ENCODE results near the gene PPFIBP1. TPM values are rescaled to one million over a fixed set of nuclear protein-coding genes. Genes with fewer than 3 reads are reported as not detected.
A peak's percentile ranks its signal among the peaks of the same experiment; 100 is the strongest.
"Not testable (repeated sequence)": the region's sequence is repeated elsewhere in the genome, so short reads cannot be mapped to it uniquely, and the experiment has no call there.

PPFIBP1 gene
- total and polyA plus RNA-seq, 2 experiments from 2014 or later, result 23.9 to 38.6 TPM

DNA sequence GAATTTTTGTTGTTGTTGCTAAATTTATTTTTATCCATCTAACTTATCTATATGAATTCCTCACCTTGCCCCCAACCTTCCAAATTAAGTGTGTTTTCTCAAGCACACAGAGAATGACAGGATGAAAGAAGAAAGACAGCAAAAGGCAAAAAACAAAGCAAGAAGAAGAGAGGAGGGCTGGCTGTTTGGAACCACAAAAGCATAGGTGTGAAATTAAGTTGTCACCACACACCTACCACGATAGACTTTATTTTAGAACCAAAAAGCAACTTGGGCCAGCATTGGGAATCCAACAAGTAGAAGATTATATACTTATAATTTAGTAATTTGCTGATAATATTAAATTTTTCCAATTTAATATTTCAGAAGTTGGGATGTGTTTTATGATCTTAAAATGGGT is 113.5 kb downstream of the PPFIBP1 start:
- Histone ChIP-seq H3K4me3 (no peak overlapping the region), H3K9me3 (ENCODE audit: low read depth) (no peaks in the 10 kb centered on the region), H3K4me1 (ENCODE audit: insufficient read depth) (peaks cover 10% of the 10 kb centered on the region), H3K9me2 (replicated peaks; ENCODE audit: insufficient read depth) (no peaks in the 10 kb centered on the region), H3K4me2 (no peak overlapping the region), H3K27me3 (no peaks in the 10 kb centered on the region), H4K20me1 (ENCODE audit: insufficient read depth, poor library complexity, severe bottlenecking) (no peaks in the 10 kb centered on the region), H3K79me2 (no peaks in the 10 kb centered on the region), H3K36me3 (replicated peaks; ENCODE audit: insufficient read depth, low read depth) (no peaks in the 10 kb centered on the region), H3K27ac (no peak overlapping the region), H2AFZ (no peak overlapping the region)
- TF ChIP-seq, protein P1, sequence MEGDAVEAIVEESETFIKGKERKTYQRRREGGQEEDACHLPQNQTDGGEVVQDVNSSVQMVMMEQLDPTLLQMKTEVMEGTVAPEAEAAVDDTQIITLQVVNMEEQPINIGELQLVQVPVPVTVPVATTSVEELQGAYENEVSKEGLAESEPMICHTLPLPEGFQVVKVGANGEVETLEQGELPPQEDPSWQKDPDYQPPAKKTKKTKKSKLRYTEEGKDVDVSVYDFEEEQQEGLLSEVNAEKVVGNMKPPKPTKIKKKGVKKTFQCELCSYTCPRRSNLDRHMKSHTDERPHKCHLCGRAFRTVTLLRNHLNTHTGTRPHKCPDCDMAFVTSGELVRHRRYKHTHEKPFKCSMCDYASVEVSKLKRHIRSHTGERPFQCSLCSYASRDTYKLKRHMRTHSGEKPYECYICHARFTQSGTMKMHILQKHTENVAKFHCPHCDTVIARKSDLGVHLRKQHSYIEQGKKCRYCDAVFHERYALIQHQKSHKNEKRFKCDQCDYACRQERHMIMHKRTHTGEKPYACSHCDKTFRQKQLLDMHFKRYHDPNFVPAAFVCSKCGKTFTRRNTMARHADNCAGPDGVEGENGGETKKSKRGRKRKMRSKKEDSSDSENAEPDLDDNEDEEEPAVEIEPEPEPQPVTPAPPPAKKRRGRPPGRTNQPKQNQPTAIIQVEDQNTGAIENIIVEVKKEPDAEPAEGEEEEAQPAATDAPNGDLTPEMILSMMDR (IDR thresholded peaks at IDR 0.05; ENCODE audit: poor library complexity), result no peak
- TF ChIP-seq EZH2phosphoT487 (IDR thresholded peaks at IDR 0.05; ENCODE audit: low read depth, severe bottlenecking, unreplicated experiment) (no peak), EZH2 (IDR thresholded peaks at IDR 0.05; ENCODE audit: borderline replicate concordance) (no peak)
- no peak for DNase-seq (ENCODE audit: low spot score)
- 93% methylated on average over 1 of the region's 1 CpG for WGBS (ENCODE audit: low lambda C conversion rate, missing lambda C conversion rate)

DNA sequence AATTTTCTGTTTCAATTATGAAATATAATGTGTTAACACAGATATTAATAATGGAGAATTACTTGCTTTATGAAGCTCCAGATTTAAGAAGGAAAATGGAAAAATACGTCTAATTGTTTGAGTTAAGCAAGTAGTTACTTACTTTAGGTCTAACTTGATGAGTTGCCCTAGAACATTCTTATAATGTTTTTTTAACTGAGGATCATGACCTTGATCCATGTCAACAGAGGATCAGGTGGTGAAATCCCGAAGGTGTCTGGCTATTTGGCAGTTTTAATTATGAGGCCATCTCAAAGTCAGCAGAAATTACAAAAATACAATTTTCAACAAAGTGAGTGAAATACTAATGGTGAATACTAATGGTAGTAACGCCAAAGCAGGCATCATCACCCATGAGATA is 115.3 kb downstream of the PPFIBP1 start:
- no peak for DNase-seq (ENCODE audit: low spot score)
- no peaks in the 10 kb centered on the region for H3K9me2 ChIP-seq (replicated peaks; ENCODE audit: insufficient read depth)
- H3K4me1 ChIP-seq (ENCODE audit: insufficient read depth), result peaks cover 14% of the 10 kb centered on the region
- no peak overlapping the region for H3K27ac ChIP-seq
- H3K4me3 ChIP-seq, result no peak overlapping the region
- no peak overlapping the region for H3K4me2 ChIP-seq
- H3K79me2 ChIP-seq, result no peaks in the 10 kb centered on the region
- H3K27me3 ChIP-seq, result no peaks in the 10 kb centered on the region
- no peak overlapping the region for H2AFZ ChIP-seq
- 82% methylated on average over 3 of the region's 3 CpGs for WGBS (ENCODE audit: low lambda C conversion rate, missing lambda C conversion rate)
- H4K20me1 ChIP-seq (ENCODE audit: insufficient read depth, poor library complexity, severe bottlenecking), result no peaks in the 10 kb centered on the region
- H3K36me3 ChIP-seq (replicated peaks; ENCODE audit: insufficient read depth, low read depth), result no peaks in the 10 kb centered on the region
- TF ChIP-seq EZH2phosphoT487 (IDR thresholded peaks at IDR 0.05; ENCODE audit: low read depth, severe bottlenecking, unreplicated experiment) (no peak), EZH2 (IDR thresholded peaks at IDR 0.05; ENCODE audit: borderline replicate concordance) (no peak)
- TF ChIP-seq, protein P1 (IDR thresholded peaks at IDR 0.05; ENCODE audit: poor library complexity), result no peak
- H3K9me3 ChIP-seq (ENCODE audit: low read depth), result no peaks in the 10 kb centered on the region

DNA sequence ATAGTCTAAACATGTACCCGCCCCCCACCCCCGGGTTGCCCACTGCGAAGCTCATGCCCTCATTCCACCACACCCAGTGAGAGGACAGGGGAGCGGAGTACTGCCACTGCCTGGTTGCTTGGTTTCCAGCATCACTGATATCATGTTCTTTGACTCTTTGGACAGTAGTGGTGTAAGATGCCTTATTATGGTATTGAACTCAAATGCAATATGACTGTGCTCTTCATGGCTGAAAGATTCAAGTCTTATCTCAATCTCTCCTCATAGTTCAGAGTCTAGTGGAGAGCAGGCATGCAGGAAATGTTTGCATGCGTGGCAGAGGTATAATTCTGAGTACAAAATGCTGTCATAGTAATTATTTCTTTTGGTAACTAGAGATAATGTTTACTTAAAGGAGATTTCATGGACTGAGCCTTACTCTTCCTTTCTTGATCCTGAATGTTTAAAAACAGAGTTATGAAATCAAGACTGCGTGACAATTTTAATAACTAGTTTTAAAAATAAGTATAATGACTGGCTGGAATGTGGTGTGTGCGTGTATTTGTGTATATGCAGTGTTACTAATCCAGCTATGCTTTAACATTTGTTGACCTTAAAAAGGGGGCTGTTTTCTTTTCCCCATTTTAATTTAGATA is 116.7 kb downstream of the PPFIBP1 start:
- not testable (repeated sequence) for H4K20me1 ChIP-seq (ENCODE audit: insufficient read depth, poor library complexity, severe bottlenecking); DNase-seq (ENCODE audit: low spot score); H2AFZ ChIP-seq; H3K27me3 ChIP-seq; H3K9me2 ChIP-seq (replicated peaks; ENCODE audit: insufficient read depth); H3K9me3 ChIP-seq (ENCODE audit: low read depth); H3K4me2 ChIP-seq; H3K4me3 ChIP-seq; H3K79me2 ChIP-seq; H3K36me3 ChIP-seq (replicated peaks; ENCODE audit: insufficient read depth, low read depth)
- Histone ChIP-seq H3K27ac (peak overlapping the region; percentile 41), H3K4me1 (ENCODE audit: insufficient read depth) (peaks cover 19% of the 10 kb centered on the region)
- WGBS (ENCODE audit: low lambda C conversion rate, missing lambda C conversion rate), result 77% methylated on average over 7 of the region's 7 CpGs

DNA sequence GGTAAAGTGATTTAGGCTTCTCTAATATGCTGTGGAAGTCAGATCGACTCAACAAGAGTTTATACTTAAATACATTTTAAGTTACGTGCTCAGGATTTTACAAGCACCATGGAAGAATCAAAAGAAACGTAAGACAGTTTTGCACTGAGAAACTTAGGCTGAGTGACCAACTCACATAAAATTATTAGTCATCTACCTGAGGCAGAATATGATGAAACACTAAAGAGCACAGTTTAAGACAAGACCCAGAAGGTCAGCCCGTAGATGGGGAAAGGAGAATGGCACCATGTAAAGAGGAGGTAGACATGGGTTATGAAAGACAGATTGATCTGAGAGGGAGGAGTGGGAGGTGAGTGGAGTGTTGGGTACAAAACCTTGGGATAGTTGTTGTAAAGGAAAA is 118.4 kb downstream of the PPFIBP1 start:
- not testable (repeated sequence) for H3K9me3 ChIP-seq (ENCODE audit: low read depth); H2AFZ ChIP-seq
- WGBS (ENCODE audit: low lambda C conversion rate, missing lambda C conversion rate), result 97% methylated on average over 4 of the region's 4 CpGs

DNA sequence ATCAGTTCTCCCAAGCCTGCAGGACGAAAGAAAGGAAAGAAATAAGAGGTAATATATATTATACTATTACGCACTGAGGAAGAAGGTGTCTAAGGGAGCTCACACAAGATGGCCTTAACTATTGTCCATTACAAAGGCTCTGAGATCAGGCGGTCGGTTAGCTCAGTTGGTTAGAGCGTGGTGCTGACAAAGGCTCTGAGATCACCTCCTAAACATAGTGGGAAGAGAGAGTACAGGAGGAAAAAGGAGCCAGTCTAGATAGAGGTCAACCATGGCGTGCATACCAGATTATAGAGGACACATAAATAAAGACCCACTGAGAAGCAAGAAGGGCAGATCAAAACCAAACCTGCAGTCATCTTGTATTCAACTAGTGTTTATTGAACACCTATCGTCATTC is 118.9 kb downstream of the PPFIBP1 start:
- not testable (repeated sequence) for H3K27me3 ChIP-seq; H3K9me2 ChIP-seq (replicated peaks; ENCODE audit: insufficient read depth); H4K20me1 ChIP-seq (ENCODE audit: insufficient read depth, poor library complexity, severe bottlenecking); H3K36me3 ChIP-seq (replicated peaks; ENCODE audit: insufficient read depth, low read depth); H3K9me3 ChIP-seq (ENCODE audit: low read depth); H2AFZ ChIP-seq; H3K27ac ChIP-seq; DNase-seq (ENCODE audit: low spot score); H3K79me2 ChIP-seq; H3K4me3 ChIP-seq; H3K4me2 ChIP-seq
- 100% methylated on average over 5 of the region's 7 CpGs for WGBS (ENCODE audit: low lambda C conversion rate, missing lambda C conversion rate)
- H3K4me1 ChIP-seq (ENCODE audit: insufficient read depth), result peaks cover 19% of the 10 kb centered on the region

More for the DNA sequence above, 118.4 kb downstream of the PPFIBP1 start:
- H3K79me2 ChIP-seq; H3K4me2 ChIP-seq; DNase-seq (ENCODE audit: low spot score); H3K36me3 ChIP-seq (replicated peaks; ENCODE audit: insufficient read depth, low read depth); H3K9me2 ChIP-seq (replicated peaks; ENCODE audit: insufficient read depth); H3K4me3 ChIP-seq; H3K27me3 ChIP-seq; H4K20me1 ChIP-seq (ENCODE audit: insufficient read depth, poor library complexity, severe bottlenecking); H3K27ac ChIP-seq: not testable (repeated sequence)
- H3K4me1 ChIP-seq (ENCODE audit: insufficient read depth), result peaks cover 19% of the 10 kb centered on the region

Data from hepatocyte (in vitro differentiated cells).